GM12801 (cell line): ENCODE results near the gene UCK1.

ENCODE experiments used
- TF ChIP-seq, protein P1 (sequence below): IDR thresholded peaks from one replicate; pipeline ENCODE4 v1.5.1; 2011; ENCODE audit warnings: control low read depth; ENCODE audit not compliant: insufficient read length; ENCODE audit errors: extremely low read depth

Gene UCK1

DNA sequence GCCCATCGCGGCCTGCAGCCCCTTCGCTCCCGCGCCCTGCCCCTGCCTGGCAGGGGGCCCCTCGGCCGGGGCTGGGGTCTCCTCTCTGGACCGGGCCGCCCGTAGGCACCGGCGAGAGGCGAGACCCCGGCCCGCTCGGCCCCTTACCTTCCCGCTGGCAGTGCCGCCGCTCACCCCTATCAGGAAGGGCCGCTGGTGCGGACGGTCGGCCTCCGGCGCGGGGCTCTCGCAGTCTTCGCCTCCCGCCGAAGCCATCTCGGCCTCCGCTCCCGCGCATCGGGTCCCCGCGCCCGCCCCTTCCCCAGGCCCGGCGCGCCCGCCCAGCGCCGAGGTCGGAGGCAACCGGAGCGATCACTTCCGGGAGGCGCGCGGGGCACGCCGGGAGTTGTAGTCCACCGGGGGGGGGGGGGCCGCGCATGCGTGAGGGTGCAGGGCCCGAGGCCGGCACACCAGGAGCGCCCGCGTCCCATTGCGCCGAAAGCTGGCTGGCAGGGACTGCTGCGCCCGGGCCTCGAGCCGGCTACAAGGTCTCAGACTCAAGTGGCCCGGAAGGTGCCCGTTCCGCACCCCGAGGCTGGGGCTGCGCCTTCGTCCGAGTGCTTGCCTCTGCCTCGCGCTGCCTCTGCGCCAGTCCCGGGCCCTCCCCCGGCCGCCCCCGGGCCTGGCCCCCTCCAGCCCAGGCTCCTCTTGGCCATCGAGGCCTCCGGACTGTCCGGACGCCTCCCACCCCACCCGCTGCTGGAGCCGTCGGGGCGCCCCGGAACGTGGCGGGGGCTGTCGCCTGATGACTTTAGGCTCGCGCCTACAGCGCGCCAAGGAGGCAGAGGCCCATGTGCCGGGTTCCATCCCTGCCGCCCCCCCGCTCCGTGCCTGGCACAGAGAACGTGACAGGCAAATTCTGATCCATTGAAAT is at the start of gene UCK1:
TSS of gene UCK1 (minus strand) at position 344 of the 913 bp plus-strand sequence. CDS start at position 255, 89 bp downstream.
- TF ChIP-seq, protein P1, sequence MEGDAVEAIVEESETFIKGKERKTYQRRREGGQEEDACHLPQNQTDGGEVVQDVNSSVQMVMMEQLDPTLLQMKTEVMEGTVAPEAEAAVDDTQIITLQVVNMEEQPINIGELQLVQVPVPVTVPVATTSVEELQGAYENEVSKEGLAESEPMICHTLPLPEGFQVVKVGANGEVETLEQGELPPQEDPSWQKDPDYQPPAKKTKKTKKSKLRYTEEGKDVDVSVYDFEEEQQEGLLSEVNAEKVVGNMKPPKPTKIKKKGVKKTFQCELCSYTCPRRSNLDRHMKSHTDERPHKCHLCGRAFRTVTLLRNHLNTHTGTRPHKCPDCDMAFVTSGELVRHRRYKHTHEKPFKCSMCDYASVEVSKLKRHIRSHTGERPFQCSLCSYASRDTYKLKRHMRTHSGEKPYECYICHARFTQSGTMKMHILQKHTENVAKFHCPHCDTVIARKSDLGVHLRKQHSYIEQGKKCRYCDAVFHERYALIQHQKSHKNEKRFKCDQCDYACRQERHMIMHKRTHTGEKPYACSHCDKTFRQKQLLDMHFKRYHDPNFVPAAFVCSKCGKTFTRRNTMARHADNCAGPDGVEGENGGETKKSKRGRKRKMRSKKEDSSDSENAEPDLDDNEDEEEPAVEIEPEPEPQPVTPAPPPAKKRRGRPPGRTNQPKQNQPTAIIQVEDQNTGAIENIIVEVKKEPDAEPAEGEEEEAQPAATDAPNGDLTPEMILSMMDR, result no peak

DNA sequence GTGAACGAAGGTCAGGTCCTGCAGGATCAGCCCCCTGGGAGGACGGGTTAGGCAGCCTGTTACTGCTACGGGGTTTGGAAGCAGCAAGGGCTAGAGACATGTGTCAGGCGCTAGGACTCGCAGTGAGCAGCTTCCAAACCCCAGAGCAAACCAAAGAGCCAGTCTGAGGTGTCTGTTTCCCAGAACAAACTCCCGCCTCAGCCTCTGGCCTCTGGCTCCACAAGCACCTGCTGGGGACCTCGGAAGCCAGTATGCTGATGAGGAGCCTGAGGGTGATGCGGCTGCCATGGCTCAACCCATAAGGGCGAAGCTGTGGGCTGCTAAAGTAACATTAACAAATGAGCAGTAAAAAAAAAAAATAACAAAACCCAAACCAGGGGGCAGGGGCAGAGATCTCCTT is 49.3 kb upstream of the UCK1 start:
- TF ChIP-seq, protein P1, result no peak

DNA sequence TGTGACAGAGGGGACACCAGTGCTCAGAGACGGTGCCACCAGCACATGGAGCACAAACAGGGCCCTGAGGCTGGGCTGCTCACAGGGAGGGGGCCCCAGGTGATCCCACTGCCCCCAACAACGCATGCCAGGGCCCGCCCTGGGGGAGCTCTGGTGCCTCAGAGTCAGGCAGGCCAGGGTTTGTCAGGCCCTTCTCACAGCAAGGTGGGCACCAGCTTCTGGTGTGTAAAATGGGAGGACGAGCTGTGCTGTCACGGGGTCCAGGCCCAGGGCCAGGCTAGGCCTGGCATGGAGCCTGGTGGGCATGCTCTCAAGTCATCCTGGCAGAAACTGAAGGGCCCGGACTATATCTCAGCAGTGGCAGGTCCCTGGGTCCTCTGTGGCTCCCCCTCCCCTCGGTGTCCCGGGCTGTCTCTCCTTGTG is 48.7 kb upstream of the UCK1 start:
- TF ChIP-seq, protein P1, result no peak

DNA sequence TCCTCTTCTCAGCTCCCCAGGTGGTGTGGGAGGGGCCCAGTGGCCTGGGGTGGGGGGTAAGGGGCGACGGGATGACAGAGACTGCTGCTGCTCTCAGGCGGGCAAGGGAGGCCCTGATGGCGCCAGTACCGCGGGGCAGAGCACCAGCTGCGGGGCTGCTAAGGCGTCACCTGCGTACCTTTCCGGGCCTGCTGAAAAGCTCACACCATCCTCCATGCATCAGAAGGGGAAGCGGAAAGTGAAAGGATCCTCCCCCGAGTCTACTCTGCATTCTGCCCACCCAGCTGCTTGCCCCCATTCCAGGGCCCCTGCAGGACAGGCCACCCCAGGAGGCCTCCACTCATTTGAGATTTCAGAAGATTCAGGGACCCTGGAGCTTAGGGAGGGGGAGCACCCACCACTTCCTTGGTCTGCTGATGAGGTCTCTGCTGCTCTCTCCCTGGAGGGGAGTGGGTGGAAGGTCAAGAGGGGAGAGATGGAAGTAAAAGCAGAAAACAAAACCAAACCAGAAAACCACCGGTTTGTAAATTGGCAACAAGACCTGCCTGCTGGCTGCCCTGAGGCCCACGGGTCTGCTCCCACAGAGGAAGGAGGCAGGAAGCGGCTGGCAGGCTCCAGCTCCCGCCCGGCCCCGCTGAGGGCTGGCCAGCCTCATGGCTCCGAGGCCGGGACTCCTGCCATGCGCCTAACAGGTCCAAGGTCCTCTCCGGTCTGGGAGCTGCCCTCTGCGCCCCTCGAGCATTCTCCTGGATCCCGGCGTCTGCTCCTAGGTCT is 47.9 kb upstream of the UCK1 start:
- TF ChIP-seq, protein P1, result no peak

DNA sequence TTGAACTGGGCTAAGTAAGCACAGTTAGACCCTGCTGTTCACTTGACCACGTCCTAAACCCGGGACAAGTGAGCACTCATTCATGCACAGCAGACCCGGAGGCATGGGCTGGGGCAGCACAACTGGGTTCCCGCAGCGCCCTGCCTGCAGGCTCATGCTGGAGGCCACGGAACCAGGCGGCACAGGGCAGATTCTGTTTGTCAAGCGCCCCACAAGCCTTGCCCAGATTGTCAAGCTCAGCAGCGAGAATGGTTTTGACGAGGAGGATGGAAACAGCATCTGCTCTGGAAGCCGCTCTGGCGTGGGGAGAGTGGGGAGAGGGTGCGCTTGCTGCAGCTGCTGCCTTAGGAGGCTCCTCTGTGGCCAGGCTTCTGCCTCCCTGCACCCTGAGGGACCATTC is 47.0 kb upstream of the UCK1 start:
- TF ChIP-seq, protein P1, result no peak

DNA sequence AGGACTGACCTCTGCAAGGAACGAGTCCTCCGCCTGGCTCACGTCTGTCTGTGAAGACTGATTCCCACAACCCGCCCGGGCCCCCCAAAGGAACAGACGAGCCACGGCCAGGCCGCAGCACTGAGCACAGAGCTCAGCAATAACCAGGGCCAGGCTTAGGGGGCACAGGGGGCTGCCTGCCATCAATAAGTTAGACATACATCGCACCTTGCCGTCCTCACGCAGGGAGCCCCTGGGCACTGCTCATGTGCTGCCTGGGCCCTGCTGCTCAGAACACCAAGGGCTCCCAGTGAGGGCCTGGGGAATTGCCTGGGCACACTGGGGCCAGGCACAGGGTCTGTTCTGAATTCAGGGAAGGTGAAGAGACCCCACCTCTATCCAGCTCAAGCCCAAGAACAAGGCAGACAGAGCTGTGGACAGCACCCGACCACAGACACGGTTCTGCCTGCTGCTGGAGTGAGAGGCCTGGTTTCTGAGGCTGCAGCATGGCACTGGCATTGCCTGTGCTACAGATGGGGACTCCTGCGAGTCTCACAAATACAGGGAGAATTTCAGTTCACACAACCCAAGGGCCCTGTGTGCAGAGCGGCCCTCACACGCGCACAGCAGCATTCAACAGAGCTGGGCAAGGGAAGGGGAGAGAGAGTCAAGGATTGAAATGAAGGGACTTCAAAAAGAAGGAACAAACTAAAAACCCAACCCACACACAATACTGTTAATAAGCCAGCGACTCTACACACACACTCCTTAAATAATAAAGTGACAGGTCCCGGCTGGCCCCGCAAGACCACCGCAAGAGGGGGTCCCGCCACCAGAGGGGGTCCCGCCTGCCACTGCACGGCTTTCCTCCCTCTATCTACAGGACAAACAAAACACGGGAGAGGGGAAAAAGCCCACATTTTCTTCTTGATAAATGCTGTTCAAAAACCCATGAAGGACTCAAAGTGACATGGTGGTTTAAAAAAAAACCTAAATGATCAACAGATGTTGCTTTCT is 46.2 kb upstream of the UCK1 start:
- TF ChIP-seq, protein P1, result no peak
